LNCaP clone FGC (cell line): ENCODE results near the gene RPL35.
"Not testable (repeated sequence)": the region's sequence is repeated elsewhere in the genome, so short reads cannot be mapped to it uniquely, and the experiment has no call there.

Source experiments
- DNase-seq: peaks from one replicate; pipeline ENCODE4 v3.0.0-alpha.2; 2011; ENCODE audit warnings: low read depth
- H3K4me3 ChIP-seq: 2 replicates; pipeline ENCODE4 v1.5.1; 2011; ENCODE audit warnings: mild to moderate bottlenecking, low read depth, low read length, control low read depth
- CTCF ChIP-seq: IDR thresholded peaks from 2 replicates; pipeline ENCODE4 v1.5.1; 2012; ENCODE audit warnings: mild to moderate bottlenecking; ENCODE audit not compliant: control insufficient read depth, insufficient read depth; ENCODE audit errors: extremely low read depth

Gene RPL35

GRCh38 chr9:124841075-124841821 is 20.5 kb downstream of the RPL35 start:
- TF ChIP-seq CTCF: no peak
- no peak for DNase-seq
- no peak overlapping the region for H3K4me3 ChIP-seq

- no peak overlapping the region for H3K4me3 ChIP-seq
- no peak for DNase-seq
- no peak for TF ChIP-seq CTCF
These were observed 21.4 kb downstream of the RPL35 start for GRCh38 chr9:124840300-124840833.

- TF ChIP-seq CTCF: no peak
- DNase-seq: no peak
These were observed 22.0 kb downstream of the RPL35 start for GRCh38 chr9:124839612-124840299.

GRCh38 chr9:124838567-124839275 is 23.0 kb downstream of the RPL35 start:
- not testable (repeated sequence) for DNase-seq, H3K4me3 ChIP-seq

More at GRCh38 chr9:124839612-124840299, 22.0 kb downstream of the RPL35 start:
- H3K4me3 ChIP-seq: no peak overlapping the region

- not testable (repeated sequence) for H3K4me3 ChIP-seq, DNase-seq
These were observed 23.6 kb downstream of the RPL35 start for GRCh38 chr9:124838132-124838531.

GRCh38 chr9:124835026-124835557 is 26.7 kb downstream of the RPL35 start:
- no peak for TF ChIP-seq CTCF
- no peak for DNase-seq
- no peak overlapping the region for H3K4me3 ChIP-seq

GRCh38 chr9:124834591-124834990 is 27.2 kb downstream of the RPL35 start:
- no peak for TF ChIP-seq CTCF
- no peak overlapping the region for H3K4me3 ChIP-seq
- no peak for DNase-seq
